ENCODE measurements around the gene COP1. TPM values are rescaled to one million over a fixed set of nuclear protein-coding genes. Genes with fewer than 3 reads are reported as not detected.
"Not testable (repeated sequence)": the region's sequence is repeated elsewhere in the genome, so short reads cannot be mapped to it uniquely, and the experiment has no call there.

The COP1 gene
- total RNA-seq, 1 donor from 2014 or later: 64.9 TPM

DNA sequence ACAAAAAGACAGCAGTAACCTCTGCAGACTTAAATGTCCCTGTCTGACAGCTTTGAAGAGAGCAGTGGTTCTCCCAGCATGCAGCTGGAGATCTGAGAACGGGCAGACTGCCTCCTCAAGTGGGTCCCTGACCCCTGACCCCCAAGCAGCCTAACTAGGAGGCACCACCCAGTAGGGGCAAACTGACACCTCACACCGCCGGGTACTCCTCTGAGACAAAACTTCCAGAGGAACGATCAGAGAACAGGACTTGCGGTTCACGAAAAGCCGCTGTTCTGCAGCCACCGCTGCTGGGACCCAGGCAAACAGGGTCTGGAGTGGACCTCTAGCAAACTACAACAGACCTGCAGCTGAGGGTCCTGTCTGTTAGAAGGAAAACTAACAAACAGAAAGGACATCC, 214.3 kb downstream of the COP1 start:
- not testable (repeated sequence) for H3K9me3 Mint-ChIP-seq (ENCODE audit: unreplicated experiment); H3K27ac Mint-ChIP-seq (ENCODE audit: unreplicated experiment); H3K4me1 Mint-ChIP-seq (ENCODE audit: unreplicated experiment); H3K27me3 Mint-ChIP-seq (ENCODE audit: unreplicated experiment); H3K4me3 Mint-ChIP-seq (ENCODE audit: unreplicated experiment); DNase-seq (ENCODE audit: low spot score)
- peaks cover 14% of the 10 kb centered on the region for H3K36me3 Mint-ChIP-seq (ENCODE audit: low read depth, unreplicated experiment)

DNA sequence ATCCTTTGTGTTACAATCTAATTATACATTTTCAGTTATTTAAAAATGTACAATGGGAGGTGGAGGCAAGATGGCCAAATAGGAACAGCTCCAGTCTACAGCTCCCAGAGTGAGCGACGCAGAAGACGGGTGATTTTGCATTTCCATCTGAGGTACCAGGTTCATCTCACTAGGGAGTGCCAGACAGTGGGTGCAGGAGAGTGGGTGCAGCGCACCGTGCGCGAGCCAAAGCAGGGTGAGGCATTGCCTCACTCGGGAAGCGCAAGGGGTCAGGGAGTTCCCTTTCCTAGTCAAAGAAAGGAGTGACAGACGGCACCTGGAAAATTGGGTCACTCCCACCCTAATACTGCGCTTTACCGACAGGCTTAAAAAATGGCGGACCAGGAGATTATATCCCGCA, 214.9 kb downstream of the COP1 start:
- Mint-ChIP-seq H3K4me3 (ENCODE audit: unreplicated experiment) (peak overlapping the region; percentile 42), H3K36me3 (ENCODE audit: low read depth, unreplicated experiment) (peaks cover 14% of the 10 kb centered on the region)
- not testable (repeated sequence) for H3K27ac Mint-ChIP-seq (ENCODE audit: unreplicated experiment); H3K27me3 Mint-ChIP-seq (ENCODE audit: unreplicated experiment); H3K9me3 Mint-ChIP-seq (ENCODE audit: unreplicated experiment); H3K4me1 Mint-ChIP-seq (ENCODE audit: unreplicated experiment); DNase-seq (ENCODE audit: low spot score)

DNA sequence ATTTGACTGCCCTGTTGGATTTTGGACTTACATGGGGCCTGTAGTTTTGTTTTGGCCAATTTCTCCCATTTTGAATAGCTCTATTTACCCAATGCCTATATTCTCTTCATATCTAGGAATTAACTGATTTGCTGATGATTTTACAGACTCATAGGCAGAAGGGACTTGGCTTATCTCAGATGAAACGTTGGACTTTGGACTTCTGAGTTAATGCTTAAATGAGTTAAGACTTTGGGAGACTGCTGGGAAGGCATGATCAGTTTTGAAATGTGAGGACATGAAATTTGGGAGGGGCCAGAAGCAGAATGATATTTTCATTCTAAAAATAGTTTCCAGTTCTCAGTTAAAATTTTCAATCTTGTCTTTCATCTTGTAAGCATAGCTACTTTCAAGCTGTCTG, 222.3 kb downstream of the COP1 start:
- DNase-seq (ENCODE audit: low spot score): no peak

DNA sequence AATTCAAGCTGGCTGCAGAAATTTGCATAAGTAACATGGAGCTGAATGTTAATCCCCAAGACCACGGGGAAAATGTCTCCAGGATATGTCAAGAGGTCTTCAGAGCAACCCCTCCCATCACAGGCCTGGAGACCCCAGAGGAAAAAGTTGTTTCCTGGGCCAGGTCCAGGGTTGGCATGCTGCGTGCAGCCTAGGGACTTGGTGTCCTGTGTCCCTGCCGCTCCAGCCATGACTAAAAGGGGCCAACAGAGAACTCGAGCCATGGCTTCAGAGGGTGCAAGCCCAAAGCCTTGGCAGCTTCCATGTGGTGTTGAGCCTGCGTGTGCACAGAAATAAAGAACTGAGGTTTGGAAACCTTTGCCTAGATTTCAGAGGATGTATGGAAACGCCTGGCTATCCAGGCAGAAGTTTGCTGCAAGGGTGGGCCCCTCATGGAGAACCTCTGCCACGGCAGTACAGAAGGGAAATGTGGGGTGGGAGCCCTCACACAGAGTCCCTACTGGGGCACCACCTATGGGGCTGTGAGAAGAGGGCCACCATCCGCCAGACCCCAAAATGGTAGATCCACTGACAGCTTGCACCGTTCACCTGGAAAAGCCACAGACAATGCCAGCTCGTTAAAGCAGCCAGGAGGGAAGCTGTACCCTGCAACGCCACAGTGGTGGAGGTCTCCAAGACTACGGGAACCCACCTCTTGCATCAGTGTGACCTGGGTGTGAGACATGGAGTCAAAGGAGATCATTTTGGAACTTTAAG, 222.9 kb downstream of the COP1 start:
- H3K4me1 Mint-ChIP-seq (ENCODE audit: unreplicated experiment): peaks cover 1% of the 10 kb centered on the region
- no peak overlapping the region for H3K27ac Mint-ChIP-seq (ENCODE audit: unreplicated experiment)
- peaks cover 13% of the 10 kb centered on the region for H3K9me3 Mint-ChIP-seq (ENCODE audit: unreplicated experiment)
- TF ChIP-seq, protein P1, sequence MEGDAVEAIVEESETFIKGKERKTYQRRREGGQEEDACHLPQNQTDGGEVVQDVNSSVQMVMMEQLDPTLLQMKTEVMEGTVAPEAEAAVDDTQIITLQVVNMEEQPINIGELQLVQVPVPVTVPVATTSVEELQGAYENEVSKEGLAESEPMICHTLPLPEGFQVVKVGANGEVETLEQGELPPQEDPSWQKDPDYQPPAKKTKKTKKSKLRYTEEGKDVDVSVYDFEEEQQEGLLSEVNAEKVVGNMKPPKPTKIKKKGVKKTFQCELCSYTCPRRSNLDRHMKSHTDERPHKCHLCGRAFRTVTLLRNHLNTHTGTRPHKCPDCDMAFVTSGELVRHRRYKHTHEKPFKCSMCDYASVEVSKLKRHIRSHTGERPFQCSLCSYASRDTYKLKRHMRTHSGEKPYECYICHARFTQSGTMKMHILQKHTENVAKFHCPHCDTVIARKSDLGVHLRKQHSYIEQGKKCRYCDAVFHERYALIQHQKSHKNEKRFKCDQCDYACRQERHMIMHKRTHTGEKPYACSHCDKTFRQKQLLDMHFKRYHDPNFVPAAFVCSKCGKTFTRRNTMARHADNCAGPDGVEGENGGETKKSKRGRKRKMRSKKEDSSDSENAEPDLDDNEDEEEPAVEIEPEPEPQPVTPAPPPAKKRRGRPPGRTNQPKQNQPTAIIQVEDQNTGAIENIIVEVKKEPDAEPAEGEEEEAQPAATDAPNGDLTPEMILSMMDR (IDR thresholded peaks at IDR 0.05; ENCODE audit: unreplicated experiment): no peak
- H3K27me3 Mint-ChIP-seq (ENCODE audit: unreplicated experiment): peaks cover 1% of the 10 kb centered on the region
- DNase-seq (ENCODE audit: low spot score): no peak
- peak overlapping the region; percentile 82 for H3K4me3 Mint-ChIP-seq (ENCODE audit: unreplicated experiment)
- peaks cover 52% of the 10 kb centered on the region for H3K36me3 Mint-ChIP-seq (ENCODE audit: low read depth, unreplicated experiment)

More for the DNA sequence above, 222.3 kb downstream of the COP1 start:
- Mint-ChIP-seq H3K27me3 (ENCODE audit: unreplicated experiment) (peaks cover 1% of the 10 kb centered on the region), H3K36me3 (ENCODE audit: low read depth, unreplicated experiment) (peaks cover 52% of the 10 kb centered on the region), H3K9me3 (ENCODE audit: unreplicated experiment) (peaks cover 13% of the 10 kb centered on the region), H3K4me1 (ENCODE audit: unreplicated experiment) (no peaks in the 10 kb centered on the region), H3K4me3 (ENCODE audit: unreplicated experiment) (peak overlapping the region; percentile 45), H3K27ac (ENCODE audit: unreplicated experiment) (no peak overlapping the region)
- TF ChIP-seq, protein P1 (IDR thresholded peaks at IDR 0.05; ENCODE audit: unreplicated experiment): no peak

DNA sequence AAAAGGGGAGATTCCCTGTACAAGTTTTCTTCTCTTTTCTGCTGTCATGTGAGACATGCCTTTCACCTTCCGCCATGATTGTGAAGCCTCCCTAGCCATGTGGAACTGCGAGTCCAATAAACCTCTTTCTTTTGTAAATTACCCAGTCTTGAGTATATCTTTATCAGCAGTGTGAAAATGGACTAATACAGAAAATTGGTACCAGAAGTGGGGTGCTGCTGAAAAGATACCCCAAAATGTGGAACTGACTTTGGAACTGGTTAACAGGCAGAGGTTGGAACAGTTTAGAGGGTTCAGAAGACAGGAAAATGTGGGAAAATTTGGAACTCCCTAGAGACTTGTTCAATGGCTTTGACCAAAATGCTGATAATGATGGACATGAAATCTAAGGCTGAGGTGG, 223.7 kb downstream of the COP1 start:
- not testable (repeated sequence) for DNase-seq (ENCODE audit: low spot score); H3K4me1 Mint-ChIP-seq (ENCODE audit: unreplicated experiment); H3K27me3 Mint-ChIP-seq (ENCODE audit: unreplicated experiment); H3K27ac Mint-ChIP-seq (ENCODE audit: unreplicated experiment)
- peaks cover 52% of the 10 kb centered on the region for H3K36me3 Mint-ChIP-seq (ENCODE audit: low read depth, unreplicated experiment)
- H3K4me3 Mint-ChIP-seq (ENCODE audit: unreplicated experiment): peak overlapping the region; percentile 82
- H3K9me3 Mint-ChIP-seq (ENCODE audit: unreplicated experiment): peaks cover 13% of the 10 kb centered on the region

DNA sequence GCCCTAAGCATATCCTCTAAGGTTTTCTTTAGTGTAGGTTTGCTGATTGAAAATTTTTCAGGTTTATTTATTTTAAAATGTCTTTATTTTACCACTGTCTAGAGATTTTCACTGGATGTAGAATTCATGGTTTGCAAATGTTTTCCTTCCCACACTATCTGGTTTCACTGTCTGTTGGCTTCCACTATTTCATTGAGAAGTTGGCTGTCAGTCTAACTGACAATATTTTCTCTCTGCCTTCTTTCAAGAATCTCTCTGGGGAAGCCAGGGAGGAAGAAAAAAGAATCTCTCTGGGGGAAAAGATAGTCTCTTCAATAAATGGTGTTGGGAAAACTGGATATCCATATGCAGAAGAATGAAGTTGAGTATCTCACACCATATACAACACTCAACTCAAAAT, 226.0 kb downstream of the COP1 start:
- peak overlapping the region; percentile 19 for H3K4me3 Mint-ChIP-seq (ENCODE audit: unreplicated experiment)
- peaks cover 1% of the 10 kb centered on the region for H3K27me3 Mint-ChIP-seq (ENCODE audit: unreplicated experiment)
- no peak for DNase-seq (ENCODE audit: low spot score)
- H3K9me3 Mint-ChIP-seq (ENCODE audit: unreplicated experiment): peaks cover 13% of the 10 kb centered on the region
- H3K27ac Mint-ChIP-seq (ENCODE audit: unreplicated experiment): no peak overlapping the region
- TF ChIP-seq, protein P1 (IDR thresholded peaks at IDR 0.05; ENCODE audit: unreplicated experiment): no peak
- peaks cover 11% of the 10 kb centered on the region for H3K4me1 Mint-ChIP-seq (ENCODE audit: unreplicated experiment)
- H3K36me3 Mint-ChIP-seq (ENCODE audit: low read depth, unreplicated experiment): peaks cover 46% of the 10 kb centered on the region

Measured in endothelial cell (in vitro differentiated cells).